Mesenteric fat pad (tissue), 1 donor: ENCODE measurements around the gene DHRSX. TPM values are rescaled to one million over a fixed set of nuclear protein-coding genes. Genes with fewer than 3 reads are reported as not detected.

Experiments
- total RNA-seq: library from RNA; stranded (reverse); fragmentation: NEBNext Ultra II Directional; extraction: Animal tissue kit (Norgen Biotek cat#: 25700); gene quantifications from one replicate; pipeline ENCODE4 v1.2.1, GENCODE V29; 2021
- donor health status: DM: yes; HTN: yes; CAD: no.

Gene DHRSX
- total RNA-seq, 1 donor from 2014 or later: 27.0 TPM

Other genes with a start within 250 kb of the DHRSX start
- 37.2 TPM for gene ZBED1, start within 50 bp of the DHRSX start, total RNA-seq
- 398 TPM for gene CD99, start 190.3 kb upstream of the DHRSX start, total RNA-seq